Measurements from ENCODE around the gene SYT6.

DNA sequence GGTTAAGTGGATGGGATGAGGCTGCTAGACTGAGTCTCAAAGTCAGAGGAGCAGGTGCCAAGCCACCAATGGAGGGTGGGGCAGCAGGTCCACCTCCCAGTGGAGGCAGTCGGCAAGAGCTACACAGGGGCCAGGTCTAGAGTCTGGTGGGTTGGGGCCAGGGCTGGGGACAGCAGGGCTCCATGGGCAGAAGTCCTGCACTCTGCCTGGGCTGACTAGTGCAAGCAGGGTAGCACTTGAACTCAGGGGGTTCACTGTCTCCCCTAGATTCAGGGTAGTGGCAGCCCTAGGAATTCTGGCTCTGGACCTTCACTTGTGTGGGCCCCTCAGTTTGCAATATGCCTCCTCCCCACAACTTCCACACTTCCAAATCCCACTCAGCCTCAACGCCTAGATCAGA lies 66.2 kb downstream of the SYT6 start:
- TF ChIP-seq, protein P1, sequence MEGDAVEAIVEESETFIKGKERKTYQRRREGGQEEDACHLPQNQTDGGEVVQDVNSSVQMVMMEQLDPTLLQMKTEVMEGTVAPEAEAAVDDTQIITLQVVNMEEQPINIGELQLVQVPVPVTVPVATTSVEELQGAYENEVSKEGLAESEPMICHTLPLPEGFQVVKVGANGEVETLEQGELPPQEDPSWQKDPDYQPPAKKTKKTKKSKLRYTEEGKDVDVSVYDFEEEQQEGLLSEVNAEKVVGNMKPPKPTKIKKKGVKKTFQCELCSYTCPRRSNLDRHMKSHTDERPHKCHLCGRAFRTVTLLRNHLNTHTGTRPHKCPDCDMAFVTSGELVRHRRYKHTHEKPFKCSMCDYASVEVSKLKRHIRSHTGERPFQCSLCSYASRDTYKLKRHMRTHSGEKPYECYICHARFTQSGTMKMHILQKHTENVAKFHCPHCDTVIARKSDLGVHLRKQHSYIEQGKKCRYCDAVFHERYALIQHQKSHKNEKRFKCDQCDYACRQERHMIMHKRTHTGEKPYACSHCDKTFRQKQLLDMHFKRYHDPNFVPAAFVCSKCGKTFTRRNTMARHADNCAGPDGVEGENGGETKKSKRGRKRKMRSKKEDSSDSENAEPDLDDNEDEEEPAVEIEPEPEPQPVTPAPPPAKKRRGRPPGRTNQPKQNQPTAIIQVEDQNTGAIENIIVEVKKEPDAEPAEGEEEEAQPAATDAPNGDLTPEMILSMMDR (IDR thresholded peaks at IDR 0.05): no peak
- TF ChIP-seq, protein P2, sequence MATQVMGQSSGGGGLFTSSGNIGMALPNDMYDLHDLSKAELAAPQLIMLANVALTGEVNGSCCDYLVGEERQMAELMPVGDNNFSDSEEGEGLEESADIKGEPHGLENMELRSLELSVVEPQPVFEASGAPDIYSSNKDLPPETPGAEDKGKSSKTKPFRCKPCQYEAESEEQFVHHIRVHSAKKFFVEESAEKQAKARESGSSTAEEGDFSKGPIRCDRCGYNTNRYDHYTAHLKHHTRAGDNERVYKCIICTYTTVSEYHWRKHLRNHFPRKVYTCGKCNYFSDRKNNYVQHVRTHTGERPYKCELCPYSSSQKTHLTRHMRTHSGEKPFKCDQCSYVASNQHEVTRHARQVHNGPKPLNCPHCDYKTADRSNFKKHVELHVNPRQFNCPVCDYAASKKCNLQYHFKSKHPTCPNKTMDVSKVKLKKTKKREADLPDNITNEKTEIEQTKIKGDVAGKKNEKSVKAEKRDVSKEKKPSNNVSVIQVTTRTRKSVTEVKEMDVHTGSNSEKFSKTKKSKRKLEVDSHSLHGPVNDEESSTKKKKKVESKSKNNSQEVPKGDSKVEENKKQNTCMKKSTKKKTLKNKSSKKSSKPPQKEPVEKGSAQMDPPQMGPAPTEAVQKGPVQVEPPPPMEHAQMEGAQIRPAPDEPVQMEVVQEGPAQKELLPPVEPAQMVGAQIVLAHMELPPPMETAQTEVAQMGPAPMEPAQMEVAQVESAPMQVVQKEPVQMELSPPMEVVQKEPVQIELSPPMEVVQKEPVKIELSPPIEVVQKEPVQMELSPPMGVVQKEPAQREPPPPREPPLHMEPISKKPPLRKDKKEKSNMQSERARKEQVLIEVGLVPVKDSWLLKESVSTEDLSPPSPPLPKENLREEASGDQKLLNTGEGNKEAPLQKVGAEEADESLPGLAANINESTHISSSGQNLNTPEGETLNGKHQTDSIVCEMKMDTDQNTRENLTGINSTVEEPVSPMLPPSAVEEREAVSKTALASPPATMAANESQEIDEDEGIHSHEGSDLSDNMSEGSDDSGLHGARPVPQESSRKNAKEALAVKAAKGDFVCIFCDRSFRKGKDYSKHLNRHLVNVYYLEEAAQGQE (IDR thresholded peaks at IDR 0.05; ENCODE audit: insufficient read depth in 1 of 2, low read depth in 2 of 2, low read length in 1 of 2): no peak
- no peak for TF ChIP-seq TCF7L2 (IDR thresholded peaks at IDR 0.05; ENCODE audit: low read depth, low read length)

All from Panc1 (cell line).